BJ (cell line): ENCODE data around the gene DNAAF8. TPM values are rescaled to one million over a fixed set of nuclear protein-coding genes. Genes with fewer than 3 reads are reported as not detected.
"Not testable (repeated sequence)": the region's sequence is repeated elsewhere in the genome, so short reads cannot be mapped to it uniquely, and the experiment has no call there.

Source experiments
- CTCF ChIA-PET: fragments of 350-600 bp; formaldehyde crosslinking; extraction: SDS; loops from one replicate; lab custom pipeline; 2021; ENCODE audit warnings: antibody characterized with exemption, inconsistent platforms; lab: Yijun Ruan, JAX
- POLR2A ChIA-PET: fragments of 300-600 bp; sonication (Branson Sonifier 250); formaldehyde crosslinking; extraction: SDS; loops from one replicate; lab custom pipeline; 2021; ENCODE audit warnings: antibody characterized with exemption; lab: Charles Lee
- DNase-seq: peaks from one replicate; pipeline ENCODE4 v3.0.0-alpha.2; 2011; ENCODE audit warnings: low read depth
- H3K27me3 ChIP-seq: 2 replicates; pipeline ENCODE4 v1.6.0; 2011; ENCODE audit warnings: low read length; ENCODE audit not compliant: control insufficient read depth, insufficient read depth
- H3K36me3 ChIP-seq: 2 replicates; pipeline ENCODE4 v1.5.1; 2011; ENCODE audit warnings: low read length; ENCODE audit not compliant: control insufficient read depth, insufficient read depth
- H3K4me3 ChIP-seq: 2 replicates; pipeline ENCODE4 v1.5.1; 2011; ENCODE audit warnings: low read depth, mild to moderate bottlenecking, control low read depth, low read length
- polyA plus RNA-seq: library from polyadenylated mRNA; depleted of rRNA; stranded (reverse); fragments of >200 nt; gene quantifications from 2 replicates; pipeline ENCODE4 v1.2.3, GENCODE V29; 2011
- TF ChIP-seq, protein P1 (sequence below): IDR thresholded peaks from 2 replicates; pipeline ENCODE4 v1.5.1; 2011; ENCODE audit warnings: low read depth, mild to moderate bottlenecking, control low read depth, inconsistent platforms, low read length, moderate library complexity; ENCODE audit not compliant: insufficient read depth

DNAAF8 gene
- polyA plus RNA-seq, 1 experiment: 2.2 TPM

DNA sequence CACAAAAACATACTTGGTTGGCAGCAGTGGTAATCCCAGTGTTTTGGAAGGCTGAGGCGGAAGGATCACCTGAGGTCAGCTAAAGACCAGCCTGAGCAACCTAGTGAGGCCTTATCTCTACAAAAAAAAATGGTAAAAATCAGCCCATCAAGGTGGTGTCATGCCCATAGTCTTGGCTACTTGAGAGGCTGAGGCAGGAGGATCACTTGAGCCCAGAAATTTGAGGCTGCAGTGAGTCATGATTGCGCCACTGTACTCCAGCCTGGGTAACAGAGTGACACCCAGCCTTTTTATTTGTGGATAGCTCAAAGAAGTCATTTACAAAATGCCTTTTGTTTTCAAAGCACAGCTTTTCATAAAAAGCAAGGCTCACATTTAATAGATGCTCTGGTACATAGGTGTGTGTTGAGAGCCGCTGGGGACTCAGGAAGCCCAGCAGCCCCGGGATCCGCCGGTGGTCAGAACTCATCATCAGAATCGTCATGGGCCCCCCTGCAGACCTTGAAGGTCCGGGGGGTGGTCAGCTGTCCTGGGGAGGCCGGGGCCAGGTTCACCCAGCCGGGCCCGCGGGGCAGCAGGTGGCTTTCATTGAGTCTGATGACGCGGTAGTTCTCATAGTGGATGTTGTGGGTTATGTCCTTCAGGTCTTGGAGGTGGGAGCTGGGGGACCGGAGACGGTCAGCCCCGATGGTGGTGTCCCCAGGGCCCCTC, 43.2 kb downstream of the DNAAF8 start:
- H3K4me3 ChIP-seq: no peak overlapping the region
- no peak for DNase-seq
- ChIA-PET POLR2A (no interaction called here), CTCF (no interaction called here)
- no peaks in the 10 kb centered on the region for H3K27me3 ChIP-seq
- H3K36me3 ChIP-seq: no peaks in the 10 kb centered on the region
- TF ChIP-seq, protein P1, sequence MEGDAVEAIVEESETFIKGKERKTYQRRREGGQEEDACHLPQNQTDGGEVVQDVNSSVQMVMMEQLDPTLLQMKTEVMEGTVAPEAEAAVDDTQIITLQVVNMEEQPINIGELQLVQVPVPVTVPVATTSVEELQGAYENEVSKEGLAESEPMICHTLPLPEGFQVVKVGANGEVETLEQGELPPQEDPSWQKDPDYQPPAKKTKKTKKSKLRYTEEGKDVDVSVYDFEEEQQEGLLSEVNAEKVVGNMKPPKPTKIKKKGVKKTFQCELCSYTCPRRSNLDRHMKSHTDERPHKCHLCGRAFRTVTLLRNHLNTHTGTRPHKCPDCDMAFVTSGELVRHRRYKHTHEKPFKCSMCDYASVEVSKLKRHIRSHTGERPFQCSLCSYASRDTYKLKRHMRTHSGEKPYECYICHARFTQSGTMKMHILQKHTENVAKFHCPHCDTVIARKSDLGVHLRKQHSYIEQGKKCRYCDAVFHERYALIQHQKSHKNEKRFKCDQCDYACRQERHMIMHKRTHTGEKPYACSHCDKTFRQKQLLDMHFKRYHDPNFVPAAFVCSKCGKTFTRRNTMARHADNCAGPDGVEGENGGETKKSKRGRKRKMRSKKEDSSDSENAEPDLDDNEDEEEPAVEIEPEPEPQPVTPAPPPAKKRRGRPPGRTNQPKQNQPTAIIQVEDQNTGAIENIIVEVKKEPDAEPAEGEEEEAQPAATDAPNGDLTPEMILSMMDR: no peak

DNA sequence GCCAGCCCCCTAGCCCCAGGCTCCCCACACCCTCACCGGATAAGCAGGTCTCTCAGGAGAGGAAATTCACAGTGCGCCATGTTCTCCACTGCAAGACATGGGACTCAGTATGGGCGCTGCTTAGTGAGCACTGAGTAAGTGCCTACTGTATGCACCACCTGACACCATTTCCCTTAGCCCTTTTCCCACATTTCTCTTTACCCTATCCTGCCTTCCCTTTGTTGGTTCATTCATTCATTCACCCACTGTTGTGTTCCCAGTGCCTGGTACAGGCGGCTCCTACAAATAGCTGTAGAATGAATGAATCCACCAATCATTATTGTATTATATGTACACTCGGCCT, 43.7 kb downstream of the DNAAF8 start:
- no peak for DNase-seq
- TF ChIP-seq, protein P1: no peak
- ChIA-PET CTCF (no interaction called here), POLR2A (no interaction called here)
- no peak overlapping the region for H3K4me3 ChIP-seq
- H3K36me3 ChIP-seq: no peaks in the 10 kb centered on the region
- H3K27me3 ChIP-seq: no peaks in the 10 kb centered on the region

DNA sequence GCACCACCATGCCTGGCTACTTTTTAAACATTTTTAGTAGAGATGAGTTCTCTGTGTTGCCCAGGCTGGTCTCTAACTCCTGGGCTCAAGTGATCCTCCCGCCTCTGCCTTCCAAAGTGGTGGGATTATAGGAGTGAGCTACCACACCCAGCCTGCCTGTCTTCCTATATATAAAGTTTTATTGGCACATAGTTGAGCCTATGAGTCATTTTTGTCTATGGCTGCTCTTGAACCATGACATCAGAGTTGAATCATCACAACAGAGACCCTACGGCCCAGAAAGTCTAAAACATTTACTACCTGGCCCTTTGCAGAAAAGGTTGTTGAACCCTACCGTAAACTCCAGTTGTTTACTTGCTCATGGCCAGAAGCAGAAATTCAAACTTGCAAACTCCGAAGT, 45.9 kb downstream of the DNAAF8 start:
- TF ChIP-seq, protein P1: no peak
- POLR2A ChIA-PET: no interaction called here
- CTCF ChIA-PET: no interaction called here
- DNase-seq: no peak
- H3K36me3 ChIP-seq: no peaks in the 10 kb centered on the region
- no peak overlapping the region for H3K4me3 ChIP-seq
- no peaks in the 10 kb centered on the region for H3K27me3 ChIP-seq

DNA sequence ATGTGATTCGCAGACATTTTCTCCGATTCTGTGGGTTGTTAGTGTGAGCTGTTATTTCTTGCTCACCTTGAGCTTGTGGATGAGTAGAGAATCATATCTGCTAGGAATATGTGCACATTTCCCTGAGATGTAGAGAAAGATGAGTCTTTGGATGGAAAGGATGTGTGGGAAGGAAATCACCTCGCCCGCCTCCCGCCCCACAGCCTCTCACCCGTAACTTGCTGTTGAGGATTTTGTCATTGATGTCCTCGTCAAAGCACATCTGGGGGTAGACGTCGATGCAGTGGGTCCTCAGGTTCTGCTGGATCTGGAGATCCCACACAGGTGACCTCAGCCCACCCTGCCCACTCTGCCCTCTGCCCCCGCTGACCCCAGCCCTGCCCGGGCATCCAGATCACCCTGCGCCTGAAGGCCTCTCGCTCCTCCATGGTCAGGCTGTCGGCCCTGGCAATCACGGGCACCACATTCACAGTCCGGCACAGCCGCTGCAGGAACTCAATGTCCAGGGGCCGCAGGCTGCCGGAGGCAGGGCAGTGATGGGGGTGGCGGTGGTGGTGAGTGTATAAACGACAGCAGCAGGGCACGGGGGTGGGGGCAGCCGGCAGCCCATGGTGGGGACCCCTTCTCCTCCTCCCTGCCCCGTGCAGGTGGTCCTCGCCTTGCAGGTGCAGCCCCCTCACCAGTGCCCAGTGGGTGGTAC, 49.1 kb downstream of the DNAAF8 start:
- TF ChIP-seq, protein P1: no peak
- POLR2A ChIA-PET: no interaction called here
- H3K27me3 ChIP-seq: no peaks in the 10 kb centered on the region
- CTCF ChIA-PET: interaction anchor here (1.3 kb wide), 1 partner anchor 20 kb away, joined by 3 read pairs; no protein-coding TSS in a partner anchor
- H3K36me3 ChIP-seq: no peaks in the 10 kb centered on the region
- DNase-seq: no peak
- no peak overlapping the region for H3K4me3 ChIP-seq

DNA sequence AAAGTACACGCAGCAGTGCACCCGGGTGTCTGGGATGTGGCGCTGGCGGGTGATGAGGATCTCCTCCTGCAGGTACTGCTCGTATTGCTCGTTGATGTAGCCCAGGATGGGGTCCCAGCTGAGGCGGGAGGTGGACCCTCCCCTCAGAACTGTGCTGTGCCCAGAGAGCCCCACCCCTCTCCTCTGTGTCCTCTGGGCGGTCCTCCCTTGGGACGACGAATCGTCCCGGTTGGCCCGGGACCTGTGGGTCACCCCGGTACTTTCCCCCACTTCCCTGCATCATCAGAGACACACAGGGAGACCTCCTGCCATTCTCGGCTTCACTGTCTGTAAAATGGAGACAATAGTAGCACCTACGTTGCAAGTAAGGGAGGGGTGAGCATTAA, 49.6 kb downstream of the DNAAF8 start:
- DNase-seq: no peak
- Histone ChIP-seq H3K4me3 (no peak overlapping the region), H3K36me3 (no peaks in the 10 kb centered on the region), H3K27me3 (no peaks in the 10 kb centered on the region)
- TF ChIP-seq, protein P1: no peak
- POLR2A ChIA-PET: no interaction called here
- CTCF ChIA-PET: no interaction called here

DNA sequence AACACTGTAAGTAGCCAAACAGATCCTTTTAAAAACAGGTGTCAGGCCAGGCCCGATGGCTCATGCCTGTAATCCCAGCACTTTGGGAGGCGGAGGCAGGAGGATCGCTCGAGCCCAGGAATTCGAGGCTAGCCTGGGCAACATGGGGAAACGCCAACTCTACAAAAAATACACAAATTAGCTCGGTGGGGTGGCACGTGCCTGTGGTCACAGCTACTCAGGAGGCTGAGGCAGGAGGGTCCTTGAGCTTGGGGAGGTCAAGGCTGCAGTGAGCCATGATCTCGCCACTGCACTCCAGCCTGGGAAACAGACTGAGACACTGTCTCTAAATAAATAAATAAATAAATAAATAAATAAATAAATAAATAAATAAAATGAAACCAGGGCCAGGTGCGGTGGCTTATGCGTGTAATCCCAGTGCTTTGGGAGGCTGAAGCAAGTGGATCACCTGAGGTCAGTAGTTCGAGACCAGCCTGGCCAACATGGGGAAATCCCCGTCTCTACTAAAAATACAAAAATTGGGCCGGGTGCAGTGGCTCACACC, 50.2 kb downstream of the DNAAF8 start:
- H3K4me3 ChIP-seq, H3K27me3 ChIP-seq, H3K36me3 ChIP-seq, CTCF ChIA-PET, POLR2A ChIA-PET, DNase-seq: not testable (repeated sequence)
